Type B pancreatic cell (in vitro differentiated cells): ENCODE results near the gene GRID2. TPM values are rescaled to one million over a fixed set of nuclear protein-coding genes. Genes with fewer than 3 reads are reported as not detected.

Source experiments
- DNase-seq: peaks from one replicate; pipeline ENCODE4 v3.0.0; 2021; ENCODE audit warnings: mixed read lengths; ENCODE audit not compliant: unreplicated experiment; ENCODE audit errors: extremely low spot score
- H3K27ac Mint-ChIP-seq: 2 replicates; pipeline ENCODE4 v1.8.0; 2021; ENCODE audit warnings: mild to moderate bottlenecking, mixed read lengths
- H3K27me3 Mint-ChIP-seq: 2 replicates; pipeline ENCODE4 v1.8.0; 2021; ENCODE audit warnings: mixed read lengths
- H3K36me3 Mint-ChIP-seq: 2 replicates; pipeline ENCODE4 v1.8.0; 2021; ENCODE audit warnings: mixed read lengths
- H3K4me1 Mint-ChIP-seq: one replicate; pipeline ENCODE4 v1.8.0; 2021; ENCODE audit warnings: mixed read lengths; ENCODE audit not compliant: unreplicated experiment
- H3K4me3 Mint-ChIP-seq: 2 replicates; pipeline ENCODE4 v1.8.0; 2021; ENCODE audit warnings: mild to moderate bottlenecking, mixed read lengths
- H3K9me3 Mint-ChIP-seq: 2 replicates; pipeline ENCODE4 v1.8.0; 2021; ENCODE audit warnings: mixed read lengths
- total RNA-seq: library from RNA; stranded (reverse); gene quantifications from 2 replicates; pipeline ENCODE4 v1.2.1, GENCODE V29; 2021; ENCODE audit warnings: low replicate concordance
- TF ChIP-seq, protein P1 (sequence below): fragments of 200-600 bp; sonication (generic); conservative IDR thresholded peaks from 2 replicates; pipeline ENCODE4 v1.5.0; 2021; ENCODE audit warnings: antibody characterized with exemption, mild to moderate bottlenecking

Gene GRID2
- total RNA-seq, 1 donor from 2014 or later, result 1.7 TPM

DNA sequence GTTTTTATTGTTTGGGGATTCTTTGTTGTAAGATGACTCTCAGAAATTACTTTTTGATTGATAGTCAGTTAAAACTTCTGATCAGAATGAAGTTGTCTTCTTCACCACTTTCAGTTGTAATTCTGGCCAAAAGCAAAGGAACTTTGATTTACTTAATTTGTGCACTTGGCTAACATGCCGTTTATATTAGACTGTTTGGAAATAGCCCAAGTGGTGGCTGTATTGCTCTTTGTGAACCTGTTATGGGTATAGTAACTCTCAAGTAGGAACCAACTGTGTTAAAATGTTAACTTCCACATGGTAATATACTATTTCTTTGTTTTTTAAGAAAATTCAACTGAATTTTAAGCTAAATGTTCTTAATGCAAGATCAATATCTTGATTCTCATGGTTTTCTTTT is 581.9 kb downstream of the GRID2 start:
- H3K9me3 Mint-ChIP-seq, result no peaks in the 10 kb centered on the region
- no peaks in the 10 kb centered on the region for H3K27me3 Mint-ChIP-seq
- no peaks in the 10 kb centered on the region for H3K36me3 Mint-ChIP-seq
- DNase-seq, result no peak
- H3K4me3 Mint-ChIP-seq, result no peak overlapping the region
- no peak overlapping the region for H3K27ac Mint-ChIP-seq
- no peaks in the 10 kb centered on the region for H3K4me1 Mint-ChIP-seq
- TF ChIP-seq, protein P1, sequence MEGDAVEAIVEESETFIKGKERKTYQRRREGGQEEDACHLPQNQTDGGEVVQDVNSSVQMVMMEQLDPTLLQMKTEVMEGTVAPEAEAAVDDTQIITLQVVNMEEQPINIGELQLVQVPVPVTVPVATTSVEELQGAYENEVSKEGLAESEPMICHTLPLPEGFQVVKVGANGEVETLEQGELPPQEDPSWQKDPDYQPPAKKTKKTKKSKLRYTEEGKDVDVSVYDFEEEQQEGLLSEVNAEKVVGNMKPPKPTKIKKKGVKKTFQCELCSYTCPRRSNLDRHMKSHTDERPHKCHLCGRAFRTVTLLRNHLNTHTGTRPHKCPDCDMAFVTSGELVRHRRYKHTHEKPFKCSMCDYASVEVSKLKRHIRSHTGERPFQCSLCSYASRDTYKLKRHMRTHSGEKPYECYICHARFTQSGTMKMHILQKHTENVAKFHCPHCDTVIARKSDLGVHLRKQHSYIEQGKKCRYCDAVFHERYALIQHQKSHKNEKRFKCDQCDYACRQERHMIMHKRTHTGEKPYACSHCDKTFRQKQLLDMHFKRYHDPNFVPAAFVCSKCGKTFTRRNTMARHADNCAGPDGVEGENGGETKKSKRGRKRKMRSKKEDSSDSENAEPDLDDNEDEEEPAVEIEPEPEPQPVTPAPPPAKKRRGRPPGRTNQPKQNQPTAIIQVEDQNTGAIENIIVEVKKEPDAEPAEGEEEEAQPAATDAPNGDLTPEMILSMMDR, result no peak

GRCh38 chr4:92952426-92952825 is 648.7 kb downstream of the GRID2 start:
- Mint-ChIP-seq H3K27me3 (no peaks in the 10 kb centered on the region), H3K4me1 (no peaks in the 10 kb centered on the region), H3K4me3 (no peak overlapping the region), H3K36me3 (no peaks in the 10 kb centered on the region), H3K9me3 (no peaks in the 10 kb centered on the region), H3K27ac (no peak overlapping the region)
- no peak for DNase-seq
- TF ChIP-seq, protein P1, result no peak

- no peak for DNase-seq
These were observed 649.1 kb downstream of the GRID2 start for GRCh38 chr4:92952897-92953296.

GRCh38 chr4:92953462-92953861 is 649.7 kb downstream of the GRID2 start:
- H3K4me1 Mint-ChIP-seq, result no peaks in the 10 kb centered on the region
- TF ChIP-seq, protein P1, result no peak
- H3K4me3 Mint-ChIP-seq, result no peak overlapping the region
- no peaks in the 10 kb centered on the region for H3K36me3 Mint-ChIP-seq
- no peaks in the 10 kb centered on the region for H3K27me3 Mint-ChIP-seq
- H3K9me3 Mint-ChIP-seq, result no peaks in the 10 kb centered on the region
- DNase-seq, result no peak
- no peak overlapping the region for H3K27ac Mint-ChIP-seq

More at GRCh38 chr4:92952897-92953296, 649.1 kb downstream of the GRID2 start:
- Mint-ChIP-seq H3K27me3 (no peaks in the 10 kb centered on the region), H3K9me3 (no peaks in the 10 kb centered on the region), H3K36me3 (no peaks in the 10 kb centered on the region), H3K27ac (no peak overlapping the region), H3K4me3 (no peak overlapping the region), H3K4me1 (no peaks in the 10 kb centered on the region)
- TF ChIP-seq, protein P1, result no peak

- Mint-ChIP-seq H3K4me3 (no peak overlapping the region), H3K36me3 (no peaks in the 10 kb centered on the region), H3K9me3 (no peaks in the 10 kb centered on the region), H3K27me3 (no peaks in the 10 kb centered on the region), H3K27ac (no peak overlapping the region), H3K4me1 (no peaks in the 10 kb centered on the region)
- TF ChIP-seq, protein P1, result no peak
- DNase-seq, result no peak
These were observed 658.1 kb downstream of the GRID2 start for GRCh38 chr4:92961881-92962280.

GRCh38 chr4:92962831-92963230 is 659.1 kb downstream of the GRID2 start:
- H3K27ac Mint-ChIP-seq, result no peak overlapping the region
- H3K4me3 Mint-ChIP-seq, result no peak overlapping the region
- H3K27me3 Mint-ChIP-seq, result no peaks in the 10 kb centered on the region
- H3K36me3 Mint-ChIP-seq, result no peaks in the 10 kb centered on the region
- no peaks in the 10 kb centered on the region for H3K4me1 Mint-ChIP-seq
- TF ChIP-seq, protein P1, result no peak
- no peak for DNase-seq
- H3K9me3 Mint-ChIP-seq, result no peaks in the 10 kb centered on the region
